ENCODE data around the gene ZDHHC24. TPM values are rescaled to one million over a fixed set of nuclear protein-coding genes. Genes with fewer than 3 reads are reported as not detected.

Gene ZDHHC24
- total and polyA plus RNA-seq, 4 donors, result 4.1 to 14.7 (median 9.3) TPM

- intact Hi-C loops (cut with DNase I), result loop anchor here in 1 of 2 donors (10.0 kb wide), 1 partner anchor 272 kb away; no protein-coding TSS in a partner anchor
- no peak overlapping the region for H3K4me3 ChIP-seq (ENCODE audit: low read length in 2 of 2)
- WGBS, 2 donors, result 89 to 91% methylated on average over 17 to 20 of the region's 20 CpGs
- no peaks in the 10 kb centered on the region for H3K36me3 ChIP-seq (ENCODE audit: control insufficient read depth in 1 of 2, insufficient read depth in 2 of 2, low read length in 1 of 2)
- DNase-seq (peak in 1 of 2 donors; percentile 70), ATAC-seq (ENCODE audit: low FRiP score) (no peak)
- no peak overlapping the region for H3K27ac ChIP-seq (ENCODE audit: low read depth in 1 of 2, low read length in 2 of 2)
- H3K9me3 ChIP-seq (ENCODE audit: control insufficient read depth, low read length), result no peaks in the 10 kb centered on the region
- no peaks in the 10 kb centered on the region for H3K27me3 ChIP-seq (ENCODE audit: control insufficient read depth in 1 of 2, insufficient read depth in 2 of 2, low read length in 1 of 2)
- H3K4me1 ChIP-seq (ENCODE audit: control insufficient read depth in 1 of 2, insufficient read depth in 2 of 2, low read length in 2 of 2), result no peaks in the 10 kb centered on the region
These were observed 17.2 kb upstream of the ZDHHC24 start for GRCh38 chr11:66562907-66563583.

- intact Hi-C loops (cut with DNase I), result loop anchor here in 1 of 2 donors (10.0 kb wide), 1 partner anchor 273 kb away; no protein-coding TSS in a partner anchor
- ATAC-seq (ENCODE audit: low FRiP score), result no peak
These were observed 16.4 kb upstream of the ZDHHC24 start for GRCh38 chr11:66562275-66562674.

GRCh38 chr11:66561975-66562248 is 16.1 kb upstream of the ZDHHC24 start:
- no peaks in the 10 kb centered on the region for H3K4me1 ChIP-seq (ENCODE audit: control insufficient read depth in 1 of 2, insufficient read depth in 2 of 2, low read length in 2 of 2)
- no peaks in the 10 kb centered on the region for H3K9me3 ChIP-seq (ENCODE audit: control insufficient read depth, low read length)
- DNase-seq (no peak), ATAC-seq (ENCODE audit: low FRiP score) (no peak)
- no peaks in the 10 kb centered on the region for H3K27me3 ChIP-seq (ENCODE audit: control insufficient read depth in 1 of 2, insufficient read depth in 2 of 2, low read length in 1 of 2)
- H3K36me3 ChIP-seq (ENCODE audit: control insufficient read depth in 1 of 2, insufficient read depth in 2 of 2, low read length in 1 of 2), result no peaks in the 10 kb centered on the region
- H3K4me3 ChIP-seq (ENCODE audit: low read length in 2 of 2), result no peak overlapping the region
- WGBS, 2 donors, result 88 to 92% methylated on average over 9 of the region's 9 CpGs
- H3K27ac ChIP-seq (ENCODE audit: low read depth in 1 of 2, low read length in 2 of 2), result no peak overlapping the region
- intact Hi-C loops (cut with DNase I), result loop anchor here in 1 of 2 donors (10.0 kb wide), 1 partner anchor 273 kb away; no protein-coding TSS in a partner anchor

More at GRCh38 chr11:66562275-66562674, 16.4 kb upstream of the ZDHHC24 start:
- Histone ChIP-seq H3K36me3 (ENCODE audit: control insufficient read depth in 1 of 2, insufficient read depth in 2 of 2, low read length in 1 of 2) (no peaks in the 10 kb centered on the region), H3K27ac (ENCODE audit: low read depth in 1 of 2, low read length in 2 of 2) (no peak overlapping the region), H3K4me3 (ENCODE audit: low read length in 2 of 2) (no peak overlapping the region), H3K4me1 (ENCODE audit: control insufficient read depth in 1 of 2, insufficient read depth in 2 of 2, low read length in 2 of 2) (no peaks in the 10 kb centered on the region), H3K9me3 (ENCODE audit: control insufficient read depth, low read length) (no peaks in the 10 kb centered on the region), H3K27me3 (ENCODE audit: control insufficient read depth in 1 of 2, insufficient read depth in 2 of 2, low read length in 1 of 2) (no peaks in the 10 kb centered on the region)
- WGBS, 2 donors, result 81 to 95% methylated on average over 2 of the region's 2 CpGs
- no peak for DNase-seq

- H3K9me3 ChIP-seq (ENCODE audit: control insufficient read depth, low read length), result no peaks in the 10 kb centered on the region
- intact Hi-C loops (cut with DNase I), result loop anchor here in 1 of 2 donors (10.0 kb wide), 1 partner anchor 273 kb away; no protein-coding TSS in a partner anchor
- no peak for DNase-seq
- H3K4me1 ChIP-seq (ENCODE audit: control insufficient read depth in 1 of 2, insufficient read depth in 2 of 2, low read length in 2 of 2), result no peaks in the 10 kb centered on the region
- 80 to 83% methylated on average over 14 of the region's 14 CpGs for WGBS, 2 donors
- no peak overlapping the region for H3K4me3 ChIP-seq (ENCODE audit: low read length in 2 of 2)
- ATAC-seq (ENCODE audit: low FRiP score), result no peak
- no peaks in the 10 kb centered on the region for H3K36me3 ChIP-seq (ENCODE audit: control insufficient read depth in 1 of 2, insufficient read depth in 2 of 2, low read length in 1 of 2)
- H3K27me3 ChIP-seq (ENCODE audit: control insufficient read depth in 1 of 2, insufficient read depth in 2 of 2, low read length in 1 of 2), result no peaks in the 10 kb centered on the region
- no peak overlapping the region for H3K27ac ChIP-seq (ENCODE audit: low read depth in 1 of 2, low read length in 2 of 2)
These were observed 15.5 kb upstream of the ZDHHC24 start for GRCh38 chr11:66561178-66561974.

- H3K4me3 ChIP-seq (ENCODE audit: low read length in 2 of 2), result no peak overlapping the region
- no peaks in the 10 kb centered on the region for H3K36me3 ChIP-seq (ENCODE audit: control insufficient read depth in 1 of 2, insufficient read depth in 2 of 2, low read length in 1 of 2)
- H3K4me1 ChIP-seq (ENCODE audit: control insufficient read depth in 1 of 2, insufficient read depth in 2 of 2, low read length in 2 of 2), result no peaks in the 10 kb centered on the region
- H3K9me3 ChIP-seq (ENCODE audit: control insufficient read depth, low read length), result no peaks in the 10 kb centered on the region
- no peak overlapping the region for H3K27ac ChIP-seq (ENCODE audit: low read depth in 1 of 2, low read length in 2 of 2)
- DNase-seq (no peak), ATAC-seq (ENCODE audit: low FRiP score) (no peak)
- no peaks in the 10 kb centered on the region for H3K27me3 ChIP-seq (ENCODE audit: control insufficient read depth in 1 of 2, insufficient read depth in 2 of 2, low read length in 1 of 2)
- WGBS, 2 donors, result 80 to 81% methylated on average over 24 to 27 of the region's 27 CpGs
- intact Hi-C loops (cut with DNase I), result loop anchor here in 1 of 2 donors (10.0 kb wide), 1 partner anchor 275 kb away; no protein-coding TSS in a partner anchor
These were observed 14.2 kb upstream of the ZDHHC24 start for GRCh38 chr11:66559866-66560676.

GRCh38 chr11:66559142-66559865 is 13.5 kb upstream of the ZDHHC24 start:
- no peaks in the 10 kb centered on the region for H3K36me3 ChIP-seq (ENCODE audit: control insufficient read depth in 1 of 2, insufficient read depth in 2 of 2, low read length in 1 of 2)
- no peak overlapping the region for H3K27ac ChIP-seq (ENCODE audit: low read depth in 1 of 2, low read length in 2 of 2)
- WGBS, 2 donors, result 10 to 14% methylated on average over 35 to 50 of the region's 50 CpGs
- no peak for DNase-seq
- peak; percentile 31 for ATAC-seq (ENCODE audit: low FRiP score)
- H3K27me3 ChIP-seq (ENCODE audit: control insufficient read depth in 1 of 2, insufficient read depth in 2 of 2, low read length in 1 of 2), result no peaks in the 10 kb centered on the region
- H3K4me3 ChIP-seq (ENCODE audit: low read length in 2 of 2), result no peak overlapping the region
- no peaks in the 10 kb centered on the region for H3K9me3 ChIP-seq (ENCODE audit: control insufficient read depth, low read length)
- H3K4me1 ChIP-seq (ENCODE audit: control insufficient read depth in 1 of 2, insufficient read depth in 2 of 2, low read length in 2 of 2), result no peaks in the 10 kb centered on the region
- intact Hi-C loops (cut with DNase I), result no loop called here

- H3K4me3 ChIP-seq (ENCODE audit: low read length in 2 of 2), result no peak overlapping the region
- H3K4me1 ChIP-seq (ENCODE audit: control insufficient read depth in 1 of 2, insufficient read depth in 2 of 2, low read length in 2 of 2), result no peaks in the 10 kb centered on the region
- intact Hi-C loops (cut with DNase I), result no loop called here
- DNase-seq, result no peak
- no peak for ATAC-seq (ENCODE audit: low FRiP score)
- H3K9me3 ChIP-seq (ENCODE audit: control insufficient read depth, low read length), result no peaks in the 10 kb centered on the region
- H3K27ac ChIP-seq (ENCODE audit: low read depth in 1 of 2, low read length in 2 of 2), result no peak overlapping the region
- 92 to 93% methylated on average over 24 of the region's 24 CpGs for WGBS, 2 donors
- no peaks in the 10 kb centered on the region for H3K27me3 ChIP-seq (ENCODE audit: control insufficient read depth in 1 of 2, insufficient read depth in 2 of 2, low read length in 1 of 2)
- no peaks in the 10 kb centered on the region for H3K36me3 ChIP-seq (ENCODE audit: control insufficient read depth in 1 of 2, insufficient read depth in 2 of 2, low read length in 1 of 2)
These were observed 12.0 kb upstream of the ZDHHC24 start for GRCh38 chr11:66557733-66558326.

- intact Hi-C loops (cut with DNase I), result no loop called here
- Histone ChIP-seq H3K4me1 (ENCODE audit: control insufficient read depth in 1 of 2, insufficient read depth in 2 of 2, low read length in 2 of 2) (no peaks in the 10 kb centered on the region), H3K27ac (ENCODE audit: low read depth in 1 of 2, low read length in 2 of 2) (no peak overlapping the region), H3K36me3 (ENCODE audit: control insufficient read depth in 1 of 2, insufficient read depth in 2 of 2, low read length in 1 of 2) (no peaks in the 10 kb centered on the region), H3K9me3 (ENCODE audit: control insufficient read depth, low read length) (no peaks in the 10 kb centered on the region), H3K27me3 (ENCODE audit: control insufficient read depth in 1 of 2, insufficient read depth in 2 of 2, low read length in 1 of 2) (no peaks in the 10 kb centered on the region), H3K4me3 (ENCODE audit: low read length in 2 of 2) (no peak overlapping the region)
- no peak for DNase-seq
- WGBS, 2 donors, result 78 to 80% methylated on average over 7 of the region's 7 CpGs
- ATAC-seq (ENCODE audit: low FRiP score), result no peak
These were observed 10.2 kb upstream of the ZDHHC24 start for GRCh38 chr11:66556086-66556485.

All from aorta (tissue), 5 donors.